HG02678 (cell line): ENCODE measurements around the gene C1QTNF12.
"Not testable (repeated sequence)": the region's sequence is repeated elsewhere in the genome, so short reads cannot be mapped to it uniquely, and the experiment has no call there.

ENCODE experiments used
- ATAC-seq: cut with Tn5 transposase; IDR thresholded peaks from one replicate; pipeline ENCODE4 v1.9.1; 2021; ENCODE audit warnings: mild to moderate bottlenecking, moderate library complexity; ENCODE audit not compliant: unreplicated experiment

The C1QTNF12 gene

DNA sequence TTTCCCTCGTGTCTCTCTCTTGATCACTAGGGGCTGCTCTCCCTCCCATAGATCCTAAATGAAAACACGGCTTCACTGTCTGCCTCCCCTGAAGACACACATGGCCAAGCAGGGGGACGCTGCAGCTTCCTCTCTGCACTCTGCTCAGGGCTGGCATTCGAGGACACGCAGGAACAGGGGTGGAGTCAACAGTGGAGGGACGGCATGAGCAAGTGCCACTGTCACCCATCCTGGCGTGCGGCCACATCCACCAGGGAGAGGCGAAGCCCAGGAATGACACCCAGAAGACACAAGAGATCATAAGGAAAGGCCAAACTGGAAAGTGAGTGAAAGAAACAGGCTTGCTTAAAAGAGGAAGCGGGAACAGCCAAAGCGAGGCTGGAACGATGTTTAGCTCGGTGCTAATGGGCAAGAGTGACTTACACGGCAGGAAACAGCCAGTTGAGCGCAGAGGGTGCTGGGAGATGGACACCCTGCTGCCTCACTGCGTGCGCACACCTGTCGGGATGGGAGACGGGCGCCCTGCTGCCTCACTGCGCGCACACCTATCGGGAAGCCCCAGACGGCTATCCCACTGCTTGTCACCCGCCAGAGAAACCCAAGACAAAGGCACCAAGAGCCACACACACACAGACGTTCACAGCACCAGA, 13.6 kb upstream of the C1QTNF12 start:
- no peak for ATAC-seq

DNA sequence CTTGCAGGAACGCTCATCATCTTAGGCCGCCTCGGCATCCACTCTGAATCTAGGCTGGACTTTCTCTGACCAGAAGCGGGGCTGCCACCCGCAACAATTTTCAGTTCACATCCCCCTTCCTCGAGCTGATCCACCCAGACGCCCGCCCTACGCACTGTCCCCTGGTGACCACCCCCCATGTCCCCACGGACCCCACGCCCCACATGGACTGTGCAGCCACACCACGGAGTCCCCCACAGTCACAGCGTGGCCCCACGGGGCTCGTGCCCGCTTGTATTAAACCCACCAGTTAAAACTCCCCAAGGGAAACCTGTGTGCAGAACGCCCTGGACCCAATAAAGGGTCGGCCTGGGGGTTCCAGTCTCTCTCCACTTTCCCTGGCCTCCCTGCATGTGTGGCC, 13.0 kb upstream of the C1QTNF12 start:
- no peak for ATAC-seq

DNA sequence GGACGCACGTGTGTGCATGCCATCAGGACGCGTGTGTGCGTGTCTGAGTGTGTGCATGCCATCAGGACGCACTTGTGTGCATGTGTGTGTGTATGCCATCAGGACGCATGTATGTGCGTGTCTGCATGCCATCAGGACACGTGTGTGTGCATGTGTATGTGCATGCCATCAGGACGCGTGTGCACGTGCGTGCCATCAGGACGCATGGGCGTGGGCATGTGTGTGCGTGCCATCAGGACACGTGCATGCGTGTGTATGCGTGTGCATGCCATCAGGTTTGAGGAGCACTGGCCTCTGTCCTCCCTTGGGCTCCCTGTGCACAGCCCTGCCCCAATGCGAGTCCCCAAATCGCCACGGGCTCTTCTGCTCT, 12.6 kb upstream of the C1QTNF12 start:
- no peak for ATAC-seq

DNA sequence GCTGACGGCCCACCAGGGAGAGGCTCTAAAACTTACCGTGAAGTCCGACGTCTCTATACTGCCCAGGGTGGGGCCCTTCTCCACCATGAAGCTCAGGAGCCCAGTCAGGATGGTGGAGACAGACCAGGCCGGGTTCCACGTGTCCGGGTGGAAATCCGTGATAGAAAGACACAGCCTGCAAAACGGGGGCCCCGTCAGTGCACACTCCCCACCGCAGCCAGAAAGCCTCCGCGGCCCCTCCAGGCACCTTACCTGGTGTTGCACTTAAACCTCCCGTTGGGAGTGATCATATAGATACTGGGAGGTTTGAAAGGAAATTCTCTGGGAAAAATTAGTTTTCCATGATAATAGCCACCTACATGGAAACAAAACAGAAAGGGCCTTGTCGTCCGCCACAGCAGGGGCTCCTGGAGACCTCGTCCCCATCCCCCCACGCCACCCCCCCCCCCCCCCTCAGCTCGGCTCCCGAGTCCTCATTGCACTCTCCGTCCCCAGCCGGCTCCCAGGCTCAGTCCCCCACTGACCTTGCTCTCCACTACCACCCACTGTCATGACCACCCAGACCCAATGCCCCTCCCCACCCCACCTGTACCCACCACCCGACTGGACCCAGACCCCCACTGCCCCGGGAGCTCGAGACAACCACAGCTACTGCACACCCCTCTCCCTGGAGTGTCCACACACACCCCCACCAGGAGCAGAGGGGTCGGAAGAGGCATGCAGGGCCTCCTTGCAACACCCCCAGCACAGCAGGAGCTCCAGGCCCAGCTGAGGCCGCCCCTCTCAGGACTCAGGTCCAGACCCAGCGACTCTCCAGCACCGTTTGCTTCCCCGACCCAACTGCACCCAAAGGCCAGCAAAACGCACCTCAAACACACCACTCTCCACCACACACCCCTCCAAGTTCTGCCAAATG, 10.7 kb upstream of the C1QTNF12 start:
- ATAC-seq, result no peak

DNA sequence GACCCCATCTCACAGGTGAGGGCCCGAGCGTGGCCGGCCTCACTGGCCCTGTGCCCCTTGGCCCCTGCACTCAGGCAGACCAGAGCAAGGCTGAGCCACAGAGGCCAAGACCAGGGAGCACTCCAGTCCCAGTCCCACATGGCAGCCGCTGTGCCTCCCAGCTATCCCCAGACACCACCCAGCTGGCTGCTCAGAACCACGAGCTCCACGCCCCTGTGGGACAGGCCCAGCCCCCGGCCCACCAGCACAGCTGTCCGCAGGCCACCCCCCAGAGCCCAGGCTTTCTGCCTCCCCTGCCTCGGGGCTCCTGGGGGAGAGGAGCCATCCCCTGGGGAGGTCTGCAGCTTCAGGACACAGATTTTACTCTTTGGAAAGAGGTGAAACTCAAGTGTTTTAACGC, 9.1 kb upstream of the C1QTNF12 start:
- ATAC-seq, result no peak

DNA sequence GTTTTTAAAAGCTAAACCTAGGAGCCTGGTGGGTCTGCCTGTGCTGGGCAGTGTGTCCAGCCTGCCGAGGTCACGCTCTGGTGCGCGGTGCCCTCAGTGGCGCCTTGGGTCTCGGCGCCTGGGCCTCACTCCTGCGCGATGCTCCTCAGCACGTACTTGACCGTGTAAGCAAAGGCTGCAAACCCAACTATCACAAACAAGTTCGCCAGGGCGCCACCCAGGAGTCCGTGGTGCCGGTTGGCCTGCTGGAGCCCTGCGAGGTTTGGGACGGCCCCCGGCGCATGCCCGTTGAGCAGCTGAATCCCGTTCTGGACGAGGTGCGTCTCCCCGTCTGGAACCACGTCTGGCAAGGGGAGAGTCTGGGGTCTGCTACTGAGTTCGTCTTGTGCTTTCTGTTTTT, 8.6 kb upstream of the C1QTNF12 start:
- ATAC-seq, result no peak

DNA sequence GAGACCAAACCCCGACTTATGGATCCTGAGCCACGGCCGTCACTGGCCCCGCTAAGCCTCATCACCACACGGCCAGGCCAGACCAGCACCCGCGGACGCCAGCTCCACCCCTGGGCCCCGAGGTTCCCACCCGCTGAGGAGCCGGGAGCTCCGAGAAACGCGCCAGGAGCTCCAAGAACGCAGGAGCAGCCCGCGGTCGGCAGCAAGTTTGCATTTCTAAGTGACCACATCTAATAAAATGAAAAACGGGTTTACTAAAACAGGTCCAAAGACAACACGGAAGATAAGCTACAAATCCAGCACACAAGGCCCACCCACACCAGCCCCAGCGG, 8.1 kb upstream of the C1QTNF12 start:
- ATAC-seq, result no peak

DNA sequence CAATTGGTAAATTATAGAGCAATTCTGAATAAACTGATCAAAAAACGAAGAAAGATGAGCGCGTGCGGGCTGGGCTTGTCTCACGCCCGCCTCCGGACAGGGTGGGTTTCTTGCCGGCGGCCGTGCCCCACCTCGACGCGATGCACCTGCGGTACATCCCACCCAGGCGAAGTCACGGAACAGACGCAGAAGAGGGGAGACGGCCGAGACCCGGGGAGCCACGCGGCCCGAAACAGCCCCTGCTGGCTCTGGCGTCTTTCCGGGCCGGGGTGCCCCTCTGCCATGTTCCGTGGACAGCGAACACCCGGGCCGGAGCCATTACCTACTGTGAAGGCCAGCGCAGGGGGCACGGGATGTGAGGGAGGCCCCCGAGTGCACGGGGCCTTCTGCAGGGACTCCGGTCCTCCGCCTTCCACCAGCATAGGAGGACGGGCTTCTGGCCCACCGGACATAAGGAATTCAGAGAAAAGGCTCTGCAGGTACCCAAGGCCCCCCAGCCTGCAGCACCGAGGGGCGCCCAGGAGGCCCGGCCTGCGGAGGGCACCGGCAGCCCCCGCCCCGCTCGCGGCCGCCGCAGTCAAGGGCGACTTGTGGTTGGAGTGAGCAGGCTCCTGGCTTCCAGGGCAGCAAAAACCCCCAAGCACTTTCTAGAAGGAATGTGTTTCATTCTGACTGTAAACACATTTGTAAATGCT, 7.6 kb upstream of the C1QTNF12 start:
- ATAC-seq, result no peak

DNA sequence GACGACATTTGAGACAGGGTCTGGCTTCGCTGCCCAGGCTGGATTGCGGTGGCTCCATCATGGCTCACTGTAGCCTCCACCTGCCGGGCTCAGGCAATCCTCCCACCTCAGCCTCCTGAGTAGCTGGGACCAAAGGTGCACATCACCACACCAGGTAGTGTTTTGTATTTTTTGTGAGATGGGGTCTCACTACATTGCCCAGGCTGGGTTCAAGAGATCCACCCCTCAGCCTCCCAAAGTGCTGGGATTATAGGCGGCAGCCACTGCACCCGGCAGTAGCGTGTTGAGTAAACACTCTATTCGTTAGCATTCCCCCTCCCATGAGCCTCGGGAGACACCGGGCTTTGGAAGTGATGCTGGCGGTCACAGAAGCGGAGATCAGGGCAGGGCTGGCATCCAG, 6.8 kb upstream of the C1QTNF12 start:
- no peak for ATAC-seq

DNA sequence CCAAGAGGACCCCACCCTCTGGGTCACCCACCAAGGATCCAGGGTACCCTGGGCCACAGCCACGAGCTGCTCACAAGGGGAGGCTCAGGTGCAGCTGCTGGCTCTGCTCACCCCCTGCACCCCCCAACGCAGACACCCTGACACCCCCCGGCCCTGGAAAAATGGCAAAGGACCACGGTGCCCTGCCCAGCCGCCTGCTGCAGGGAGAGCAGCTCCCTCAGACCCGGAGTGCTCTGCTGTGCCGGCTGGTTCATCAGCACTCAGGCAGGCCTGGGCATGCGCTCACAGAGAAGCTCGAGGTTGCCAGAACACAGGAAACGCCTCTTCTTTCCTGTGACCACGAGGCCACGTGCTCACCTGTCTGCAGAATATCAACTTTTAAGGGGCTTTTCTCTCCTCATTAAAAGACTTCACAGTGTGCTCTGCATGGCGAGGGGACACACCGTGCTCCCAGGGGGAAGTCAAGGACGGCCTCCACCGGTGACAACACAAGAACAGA, 4.3 kb upstream of the C1QTNF12 start:
- no peak for ATAC-seq

DNA sequence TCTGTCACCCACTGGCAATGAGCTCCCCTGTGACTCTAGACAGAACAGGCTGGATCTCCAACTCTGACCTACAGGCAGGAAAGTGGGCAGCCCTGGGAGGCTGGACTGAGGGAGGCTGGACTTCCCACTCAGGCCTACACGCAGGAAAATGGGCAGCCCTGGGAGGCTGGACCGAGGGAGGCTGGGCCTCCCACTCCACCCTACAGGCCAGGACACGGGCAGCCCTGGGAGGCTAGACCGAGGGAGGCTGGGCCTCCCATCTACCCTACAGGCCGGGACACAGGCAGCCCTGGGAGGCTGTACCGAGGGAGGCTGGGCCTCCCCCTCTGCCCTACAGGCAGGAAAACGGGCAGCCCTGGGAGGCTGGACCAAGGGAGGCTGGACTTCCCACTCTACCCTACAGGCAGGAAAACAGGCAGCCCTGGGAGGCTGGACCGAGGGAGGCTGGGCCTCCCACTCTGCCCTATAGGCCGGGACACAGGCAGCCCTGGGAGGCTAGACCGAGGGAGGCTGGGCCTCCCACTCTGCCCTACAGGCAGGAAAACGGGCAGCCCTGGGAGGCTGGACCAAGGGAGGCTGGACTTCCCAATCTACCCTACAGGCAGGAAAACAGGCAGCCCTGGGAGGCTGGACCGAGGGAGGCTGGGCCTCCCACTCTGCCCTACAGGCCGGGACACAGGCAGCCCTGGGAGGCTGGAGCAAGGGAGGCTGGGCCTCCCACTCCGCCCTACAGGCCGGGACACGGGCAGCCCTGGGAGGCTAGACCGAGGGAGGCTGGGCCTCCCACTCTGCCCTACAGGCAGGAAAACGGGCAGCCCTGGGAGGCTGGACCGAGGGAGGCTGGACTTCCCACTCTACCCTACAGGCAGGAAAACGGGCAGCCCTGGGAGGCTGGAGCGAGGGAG, 1.7 kb upstream of the C1QTNF12 start:
- ATAC-seq, result not testable (repeated sequence)

DNA sequence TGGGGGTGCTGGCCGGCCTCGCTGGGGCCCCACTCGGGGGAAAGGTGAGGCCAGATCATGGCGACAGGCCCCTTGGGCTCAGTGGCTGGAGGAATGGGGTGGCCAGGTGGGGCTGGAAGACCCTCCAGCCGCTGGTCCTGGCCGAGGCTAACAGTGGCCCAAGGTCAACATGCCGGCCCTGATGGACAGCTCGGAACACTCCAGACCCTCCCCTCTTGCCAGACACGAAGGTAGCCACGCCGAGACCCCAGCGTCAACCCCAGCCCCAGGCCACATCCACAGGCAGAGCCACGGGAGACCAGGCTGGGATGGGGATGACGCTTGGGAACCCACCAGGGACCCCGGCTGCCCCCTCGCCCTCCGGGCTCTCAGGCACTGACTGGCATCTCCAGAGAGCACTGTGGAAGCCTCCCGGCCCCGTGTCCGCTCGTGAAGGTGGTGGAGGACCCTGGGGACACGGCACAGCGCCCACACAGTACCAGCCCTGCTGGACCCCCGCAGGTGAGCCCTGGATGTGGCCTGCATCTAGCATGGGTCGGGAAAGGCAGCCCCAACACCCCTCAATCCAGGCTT, 905 bp upstream of the C1QTNF12 start:
- no peak for ATAC-seq

DNA sequence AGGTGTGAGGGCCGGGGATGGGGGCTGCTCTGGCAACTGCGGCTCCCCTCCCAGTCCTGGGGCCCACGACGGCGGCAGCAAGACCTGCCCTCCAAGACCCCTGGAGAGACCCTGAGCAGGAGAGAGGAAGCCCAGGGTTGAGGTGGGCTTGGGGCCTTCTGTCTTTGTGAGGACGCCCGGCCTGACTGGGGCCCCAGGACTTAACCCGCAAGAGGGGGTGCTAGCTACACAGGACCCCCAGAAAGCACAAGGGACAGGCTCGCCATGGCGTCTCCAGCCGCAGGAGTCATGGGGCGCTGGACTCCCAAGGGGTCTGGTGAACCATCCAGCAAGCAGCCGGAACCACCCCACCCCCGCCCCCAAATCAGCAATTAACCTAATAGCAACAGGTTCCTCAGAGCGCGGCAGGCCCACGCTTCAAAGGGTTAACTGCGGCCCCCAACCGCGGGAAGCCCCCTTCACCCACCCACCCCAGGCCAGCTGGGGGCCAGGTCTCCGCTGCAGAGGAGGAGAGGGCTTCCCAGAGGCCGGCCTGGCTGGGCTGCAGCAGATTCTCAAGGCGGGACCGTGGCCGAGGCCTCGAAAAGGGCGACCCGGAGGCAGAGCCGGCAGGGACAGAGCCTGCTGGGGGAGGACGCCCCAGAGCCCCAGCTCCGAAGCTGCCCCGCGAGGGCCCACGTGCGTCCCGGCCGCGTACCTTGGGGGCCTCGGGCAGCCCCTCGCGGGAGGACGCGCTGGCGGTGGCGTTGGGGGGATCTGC, 525 bp downstream of the C1QTNF12 start:
- ATAC-seq, result no peak

DNA sequence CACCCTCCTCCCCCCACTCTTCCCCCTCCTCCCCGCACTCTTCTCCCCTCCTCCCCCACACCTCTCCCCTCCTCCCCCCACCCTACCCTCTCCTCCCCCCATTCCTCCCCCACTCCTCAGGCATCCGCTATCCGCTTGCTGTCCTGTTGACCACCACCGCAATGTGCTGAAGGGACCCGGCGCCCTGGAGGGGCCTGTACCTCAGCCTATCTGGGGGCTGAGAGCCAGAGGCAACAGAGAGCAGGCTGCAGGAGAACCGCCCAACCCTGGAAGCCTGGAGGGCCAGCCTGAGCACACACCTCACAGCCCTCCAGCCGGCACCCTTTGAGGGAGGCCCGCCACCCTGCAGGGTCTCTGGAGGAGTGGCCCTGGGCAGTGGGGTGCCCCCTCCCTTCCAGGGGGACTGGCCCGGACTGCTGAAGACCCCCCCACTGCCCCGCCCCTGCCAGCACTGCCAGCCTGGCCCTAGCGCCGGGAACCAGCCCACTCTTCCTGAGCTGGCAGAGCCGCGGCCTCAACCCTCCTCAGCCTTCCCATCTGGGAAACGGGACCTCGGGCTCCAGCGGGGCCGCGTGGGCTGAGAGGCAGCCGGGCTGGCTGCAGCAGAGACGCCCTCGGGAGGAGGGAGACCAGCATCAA, 1.2 kb downstream of the C1QTNF12 start:
- ATAC-seq, result no peak

DNA sequence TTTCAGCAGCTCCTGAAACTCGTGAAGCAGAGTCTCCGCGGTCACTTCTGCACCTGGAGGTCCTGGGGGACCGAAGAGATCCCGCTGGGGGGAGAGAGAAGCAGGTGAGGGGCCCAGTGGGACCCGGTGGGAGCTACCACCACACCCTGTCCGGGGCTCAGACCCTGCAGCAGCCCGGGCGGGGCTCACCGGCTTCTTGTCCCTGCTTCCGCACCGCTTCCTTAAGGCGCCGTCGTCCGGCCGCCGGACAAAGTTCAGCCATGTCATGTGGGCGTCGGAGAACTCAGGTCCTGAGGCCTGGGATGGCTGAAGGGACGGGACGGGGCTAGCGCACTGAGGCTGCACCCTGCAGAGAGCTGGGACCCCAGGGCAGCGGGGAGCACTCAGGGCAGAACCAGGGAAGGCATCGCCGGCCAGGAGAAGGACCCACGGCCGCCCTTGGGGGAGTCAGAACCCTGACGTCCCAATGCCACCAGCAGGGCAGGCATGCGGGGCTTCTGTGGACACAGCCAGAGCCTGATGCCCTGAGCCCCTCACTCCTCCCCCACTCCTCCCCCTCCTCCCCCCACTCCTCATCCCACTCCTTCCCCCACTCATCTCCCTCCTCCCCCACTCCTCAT, 2.2 kb downstream of the C1QTNF12 start:
- ATAC-seq, result no peak

DNA sequence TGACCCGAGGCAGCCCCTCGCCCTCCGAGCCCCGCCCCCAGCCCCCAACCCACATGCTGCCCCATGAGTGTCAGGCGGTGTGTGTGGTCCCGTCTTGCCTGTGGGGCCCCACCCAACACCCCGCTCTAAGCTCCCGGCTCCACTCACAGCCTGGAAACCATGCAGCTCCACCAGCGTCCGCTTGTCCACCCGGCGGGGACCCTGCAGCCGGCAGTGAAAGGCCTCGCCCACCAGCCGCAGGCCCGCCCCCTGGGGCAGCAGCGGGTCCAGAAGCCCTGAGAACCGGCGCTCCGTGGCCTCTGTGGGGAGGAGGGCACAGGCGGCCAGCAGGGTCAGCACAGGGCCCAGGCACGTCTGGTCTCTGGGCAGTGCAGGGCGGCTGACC, 2.7 kb downstream of the C1QTNF12 start:
- no peak for ATAC-seq

DNA sequence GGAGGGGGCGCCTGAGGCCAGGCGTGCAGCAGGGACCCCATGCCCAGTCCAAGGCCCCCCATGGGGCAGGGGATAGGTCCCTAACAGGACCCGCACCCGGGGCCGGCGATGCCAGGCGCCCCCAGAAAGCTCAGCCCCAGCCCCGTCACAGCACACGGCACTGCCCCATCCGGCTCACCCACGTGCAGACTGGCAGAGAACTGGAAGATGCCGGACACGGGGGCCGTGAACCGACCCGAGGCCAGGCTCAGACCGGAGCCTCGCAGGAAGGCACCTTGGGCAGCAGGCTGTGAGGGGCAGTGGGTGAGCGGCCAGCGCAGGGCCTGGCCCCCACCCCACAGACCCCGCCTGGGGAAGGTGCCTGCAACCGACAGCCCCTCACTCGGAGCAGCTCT, 3.3 kb downstream of the C1QTNF12 start:
- ATAC-seq, result no peak

DNA sequence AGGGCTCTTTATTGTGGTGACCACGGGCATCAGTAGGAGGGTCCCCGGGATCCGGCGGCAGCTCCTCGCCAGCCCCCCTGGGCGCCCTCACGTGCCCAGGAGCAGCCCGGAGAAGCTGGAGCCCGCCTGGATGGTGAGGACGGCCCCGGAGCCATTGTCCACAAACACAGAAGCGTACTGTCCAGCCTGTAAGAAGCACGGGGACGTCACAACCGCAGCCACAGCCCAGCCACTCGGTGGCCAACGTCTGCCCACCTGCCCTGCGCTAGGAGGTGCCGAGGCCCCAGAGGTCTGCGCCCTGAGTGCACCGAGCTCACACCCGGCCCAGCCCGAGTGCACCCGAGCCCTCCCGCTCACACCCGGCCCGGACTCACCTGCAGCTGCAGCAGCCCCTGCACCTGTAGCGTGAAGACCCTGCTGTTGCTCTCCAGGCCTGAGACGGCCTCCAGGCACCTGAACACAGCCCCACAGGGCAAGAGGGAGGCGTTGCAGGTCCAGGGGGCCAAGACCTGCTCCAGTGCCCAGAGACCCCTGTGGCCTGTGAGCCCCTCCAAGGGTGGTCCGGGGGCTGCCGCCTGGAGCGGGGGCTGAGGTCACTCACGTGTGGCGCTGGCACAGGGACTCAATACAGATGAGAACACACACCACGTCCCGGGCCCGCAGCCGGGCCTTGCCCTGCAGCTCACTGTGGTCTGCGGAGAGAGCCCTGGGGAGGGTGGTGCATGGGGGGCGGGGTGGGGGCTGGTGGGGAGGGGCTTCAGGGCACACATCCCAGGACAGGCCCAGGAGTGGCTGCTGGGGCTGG, 3.9 kb downstream of the C1QTNF12 start:
- no peak for ATAC-seq
